ENCODE results near the gene UCKL1.

DNA sequence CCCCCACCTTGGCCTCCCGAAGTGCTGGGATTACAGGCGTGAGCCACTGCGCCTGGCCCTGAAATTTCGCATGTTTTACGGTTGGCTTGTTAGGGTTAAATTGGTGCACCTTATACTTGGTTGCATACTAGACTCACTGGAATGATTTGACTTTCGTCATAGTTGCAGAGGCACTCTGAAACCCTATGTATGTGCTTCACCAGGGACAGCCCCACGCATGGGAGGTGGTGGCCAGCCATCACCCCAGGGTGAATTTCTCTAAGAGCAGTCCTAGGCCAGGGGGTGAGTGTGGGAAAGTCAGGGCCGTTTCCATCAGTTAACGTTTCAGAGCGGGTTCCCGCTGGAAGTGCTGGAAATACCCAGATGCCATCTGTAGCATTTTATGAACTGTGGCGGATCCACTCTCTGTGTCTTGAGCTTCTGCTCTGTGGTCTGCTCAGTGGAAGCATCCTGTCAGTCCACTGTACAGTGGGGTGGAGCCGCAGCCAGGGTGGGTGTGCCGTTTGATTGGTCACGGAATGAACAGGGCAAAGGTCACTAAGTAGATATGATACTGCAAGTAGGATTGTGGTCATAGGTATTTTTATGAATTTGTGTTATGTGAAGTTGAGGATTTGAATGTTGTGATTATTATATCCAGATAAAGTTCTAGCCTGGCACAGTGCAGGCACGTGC, 48.1 kb downstream of the UCKL1 start:
- TF ChIP-seq, protein P1, sequence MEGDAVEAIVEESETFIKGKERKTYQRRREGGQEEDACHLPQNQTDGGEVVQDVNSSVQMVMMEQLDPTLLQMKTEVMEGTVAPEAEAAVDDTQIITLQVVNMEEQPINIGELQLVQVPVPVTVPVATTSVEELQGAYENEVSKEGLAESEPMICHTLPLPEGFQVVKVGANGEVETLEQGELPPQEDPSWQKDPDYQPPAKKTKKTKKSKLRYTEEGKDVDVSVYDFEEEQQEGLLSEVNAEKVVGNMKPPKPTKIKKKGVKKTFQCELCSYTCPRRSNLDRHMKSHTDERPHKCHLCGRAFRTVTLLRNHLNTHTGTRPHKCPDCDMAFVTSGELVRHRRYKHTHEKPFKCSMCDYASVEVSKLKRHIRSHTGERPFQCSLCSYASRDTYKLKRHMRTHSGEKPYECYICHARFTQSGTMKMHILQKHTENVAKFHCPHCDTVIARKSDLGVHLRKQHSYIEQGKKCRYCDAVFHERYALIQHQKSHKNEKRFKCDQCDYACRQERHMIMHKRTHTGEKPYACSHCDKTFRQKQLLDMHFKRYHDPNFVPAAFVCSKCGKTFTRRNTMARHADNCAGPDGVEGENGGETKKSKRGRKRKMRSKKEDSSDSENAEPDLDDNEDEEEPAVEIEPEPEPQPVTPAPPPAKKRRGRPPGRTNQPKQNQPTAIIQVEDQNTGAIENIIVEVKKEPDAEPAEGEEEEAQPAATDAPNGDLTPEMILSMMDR (IDR thresholded peaks at IDR 0.05): no peak
- TF ChIP-seq POLR2A (IDR thresholded peaks at IDR 0.05): no peak
